HL-60 (cell line): ENCODE results near the gene RIC8A.

Source experiments
- CTCF ChIP-seq: IDR thresholded peaks from one replicate; pipeline ENCODE4 v1.5.1; 2011; ENCODE audit warnings: low read length, control low read depth, inconsistent platforms; ENCODE audit not compliant: insufficient read depth
- GABPA ChIP-seq: IDR thresholded peaks from 2 replicates; pipeline ENCODE4 v1.6.1; 2012; ENCODE audit warnings: low read depth
- POLR2AphosphoS5 ChIP-seq: IDR thresholded peaks from 2 replicates; pipeline ENCODE4 v1.6.1; 2012; ENCODE audit warnings: low read depth
- REST ChIP-seq: IDR thresholded peaks from 2 replicates; pipeline ENCODE4 v1.6.1; 2012; ENCODE audit warnings: low read depth; ENCODE audit not compliant: insufficient replicate concordance

GRCh38 chr11:255816-256215, 48.3 kb downstream of the RIC8A start:
- TF ChIP-seq CTCF: no peak
- TF ChIP-seq REST: no peak
- no peak for TF ChIP-seq GABPA
- no peak for TF ChIP-seq POLR2AphosphoS5
